22Rv1 (cell line): ENCODE results near the gene AGPAT4.

ENCODE experiments used
- ZFX ChIP-seq: fragments of 450-650 bp; IDR thresholded peaks from 2 replicates; pipeline ENCODE4 v1.6.1; 2017; ENCODE audit warnings: antibody characterized with exemption, borderline replicate concordance
- TF ChIP-seq, protein P1 (sequence below): fragments of 450-650 bp; IDR thresholded peaks from 2 replicates; pipeline ENCODE4 v1.5.1; 2017; ENCODE audit warnings: mild to moderate bottlenecking

- TF ChIP-seq, protein P1, sequence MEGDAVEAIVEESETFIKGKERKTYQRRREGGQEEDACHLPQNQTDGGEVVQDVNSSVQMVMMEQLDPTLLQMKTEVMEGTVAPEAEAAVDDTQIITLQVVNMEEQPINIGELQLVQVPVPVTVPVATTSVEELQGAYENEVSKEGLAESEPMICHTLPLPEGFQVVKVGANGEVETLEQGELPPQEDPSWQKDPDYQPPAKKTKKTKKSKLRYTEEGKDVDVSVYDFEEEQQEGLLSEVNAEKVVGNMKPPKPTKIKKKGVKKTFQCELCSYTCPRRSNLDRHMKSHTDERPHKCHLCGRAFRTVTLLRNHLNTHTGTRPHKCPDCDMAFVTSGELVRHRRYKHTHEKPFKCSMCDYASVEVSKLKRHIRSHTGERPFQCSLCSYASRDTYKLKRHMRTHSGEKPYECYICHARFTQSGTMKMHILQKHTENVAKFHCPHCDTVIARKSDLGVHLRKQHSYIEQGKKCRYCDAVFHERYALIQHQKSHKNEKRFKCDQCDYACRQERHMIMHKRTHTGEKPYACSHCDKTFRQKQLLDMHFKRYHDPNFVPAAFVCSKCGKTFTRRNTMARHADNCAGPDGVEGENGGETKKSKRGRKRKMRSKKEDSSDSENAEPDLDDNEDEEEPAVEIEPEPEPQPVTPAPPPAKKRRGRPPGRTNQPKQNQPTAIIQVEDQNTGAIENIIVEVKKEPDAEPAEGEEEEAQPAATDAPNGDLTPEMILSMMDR = no peak
- TF ChIP-seq ZFX = no peak
Observed at GRCh38 chr6:161217628-161218027, 56.2 kb downstream of the AGPAT4 start.
